Measurements from ENCODE around the gene ZBTB18.

DNA sequence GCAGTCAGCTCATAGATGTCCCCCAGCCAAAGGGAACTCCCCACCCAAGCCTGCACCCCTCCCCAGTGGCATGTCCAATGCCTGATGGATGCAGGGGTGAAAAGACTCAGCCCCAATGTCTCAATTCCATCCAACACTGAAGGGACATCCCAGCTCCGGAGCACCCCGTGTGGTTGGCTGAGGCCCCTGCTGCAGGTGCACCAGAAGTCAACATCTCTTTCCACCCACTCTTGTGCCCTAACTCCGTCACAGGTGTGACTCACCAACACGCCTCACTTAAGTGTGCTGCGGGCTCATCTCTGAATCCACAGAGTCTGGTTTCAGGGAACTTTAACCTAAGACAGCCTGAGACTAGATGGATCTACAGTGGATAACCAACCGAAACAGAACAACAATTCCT lies 40.9 kb upstream of the ZBTB18 start:
- no peak for TF ChIP-seq ZNF274 (IDR thresholded peaks at IDR 0.05; ENCODE audit: low read depth, low read length)
- TF ChIP-seq CTCF (IDR thresholded peaks at IDR 0.05 in 2 of 3, conservative IDR thresholded peaks at IDR 0.05 in 1 of 3; ENCODE audit: borderline replicate concordance in 1 of 3, insufficient read depth in 1 of 3, low read depth in 2 of 3, low read length in 2 of 3): no peak
- TF ChIP-seq EZH2phosphoT487 (IDR thresholded peaks at IDR 0.05; ENCODE audit: borderline replicate concordance): no peak
- TF ChIP-seq POLR2AphosphoS5 (IDR thresholded peaks at IDR 0.05; ENCODE audit: low read depth, low read length): no peak
- TF ChIP-seq POLR2A (IDR thresholded peaks at IDR 0.05; ENCODE audit: borderline replicate concordance, extremely low read depth, insufficient read depth, insufficient read length): no peak
- TF ChIP-seq, protein P1, sequence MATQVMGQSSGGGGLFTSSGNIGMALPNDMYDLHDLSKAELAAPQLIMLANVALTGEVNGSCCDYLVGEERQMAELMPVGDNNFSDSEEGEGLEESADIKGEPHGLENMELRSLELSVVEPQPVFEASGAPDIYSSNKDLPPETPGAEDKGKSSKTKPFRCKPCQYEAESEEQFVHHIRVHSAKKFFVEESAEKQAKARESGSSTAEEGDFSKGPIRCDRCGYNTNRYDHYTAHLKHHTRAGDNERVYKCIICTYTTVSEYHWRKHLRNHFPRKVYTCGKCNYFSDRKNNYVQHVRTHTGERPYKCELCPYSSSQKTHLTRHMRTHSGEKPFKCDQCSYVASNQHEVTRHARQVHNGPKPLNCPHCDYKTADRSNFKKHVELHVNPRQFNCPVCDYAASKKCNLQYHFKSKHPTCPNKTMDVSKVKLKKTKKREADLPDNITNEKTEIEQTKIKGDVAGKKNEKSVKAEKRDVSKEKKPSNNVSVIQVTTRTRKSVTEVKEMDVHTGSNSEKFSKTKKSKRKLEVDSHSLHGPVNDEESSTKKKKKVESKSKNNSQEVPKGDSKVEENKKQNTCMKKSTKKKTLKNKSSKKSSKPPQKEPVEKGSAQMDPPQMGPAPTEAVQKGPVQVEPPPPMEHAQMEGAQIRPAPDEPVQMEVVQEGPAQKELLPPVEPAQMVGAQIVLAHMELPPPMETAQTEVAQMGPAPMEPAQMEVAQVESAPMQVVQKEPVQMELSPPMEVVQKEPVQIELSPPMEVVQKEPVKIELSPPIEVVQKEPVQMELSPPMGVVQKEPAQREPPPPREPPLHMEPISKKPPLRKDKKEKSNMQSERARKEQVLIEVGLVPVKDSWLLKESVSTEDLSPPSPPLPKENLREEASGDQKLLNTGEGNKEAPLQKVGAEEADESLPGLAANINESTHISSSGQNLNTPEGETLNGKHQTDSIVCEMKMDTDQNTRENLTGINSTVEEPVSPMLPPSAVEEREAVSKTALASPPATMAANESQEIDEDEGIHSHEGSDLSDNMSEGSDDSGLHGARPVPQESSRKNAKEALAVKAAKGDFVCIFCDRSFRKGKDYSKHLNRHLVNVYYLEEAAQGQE (IDR thresholded peaks at IDR 0.05; ENCODE audit: low read depth): no peak
- TF ChIP-seq, protein P2, sequence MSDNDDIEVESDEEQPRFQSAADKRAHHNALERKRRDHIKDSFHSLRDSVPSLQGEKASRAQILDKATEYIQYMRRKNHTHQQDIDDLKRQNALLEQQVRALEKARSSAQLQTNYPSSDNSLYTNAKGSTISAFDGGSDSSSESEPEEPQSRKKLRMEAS (IDR thresholded peaks at IDR 0.05): no peak
- TF ChIP-seq YY1 (IDR thresholded peaks at IDR 0.05; ENCODE audit: extremely low read depth, insufficient replicate concordance, low read depth, low read length): no peak
- TF ChIP-seq CBX3 (IDR thresholded peaks at IDR 0.05; ENCODE audit: low read depth): no peak
- TF ChIP-seq ZBTB33 (IDR thresholded peaks at IDR 0.05; ENCODE audit: extremely low read depth, insufficient replicate concordance, low read length): no peak
- TF ChIP-seq SIN3A (IDR thresholded peaks at IDR 0.05; ENCODE audit: low read depth): no peak
- no peak for TF ChIP-seq CEBPB (IDR thresholded peaks at IDR 0.05; ENCODE audit: low read depth)
- TF ChIP-seq, protein P3, sequence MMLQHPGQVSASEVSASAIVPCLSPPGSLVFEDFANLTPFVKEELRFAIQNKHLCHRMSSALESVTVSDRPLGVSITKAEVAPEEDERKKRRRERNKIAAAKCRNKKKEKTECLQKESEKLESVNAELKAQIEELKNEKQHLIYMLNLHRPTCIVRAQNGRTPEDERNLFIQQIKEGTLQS (IDR thresholded peaks at IDR 0.05): no peak

Data from HCT116 (cell line).